ENCODE data around the gene TTPAL. TPM values are rescaled to one million over a fixed set of nuclear protein-coding genes. Genes with fewer than 3 reads are reported as not detected.

The TTPAL gene
- 4.5 and 4.8 TPM in 2 replicates for total RNA-seq

GRCh38 chr20:44475694-44476560 is at the start of gene TTPAL:
TTPAL (plus strand) TSS chr20:44475874; CDS start chr20:44480000, 4,126 bp downstream.

GRCh38 chr20:44521484-44522481 is 46.1 kb downstream of the TTPAL start, which contains the start of gene SERINC3:
SERINC3 (minus strand) TSS chr20:44522070; CDS start chr20:44521951, 119 bp downstream.

Other genes starting within 250 kb of the TTPAL start
- not detected in 2 replicates for gene GDAP1L1, start 228.6 kb upstream of the TTPAL start, total RNA-seq
- 4.8 and 5.3 TPM in 2 replicates for gene FITM2, start 164.7 kb upstream of the TTPAL start, total RNA-seq
- not detected in 2 replicates for gene R3HDML, start 138.8 kb upstream of the TTPAL start, total RNA-seq
- not detected in 2 replicates for gene HNF4A, start 120.2 kb upstream of the TTPAL start, total RNA-seq
- 64.0 and 65.3 TPM in 2 replicates for gene SERINC3, start 46.2 kb downstream of the TTPAL start, total RNA-seq
- gene PKIG, start 106.7 kb downstream of the TTPAL start, total RNA-seq = 174 and 179 TPM in 2 replicates
- gene ADA, start 175.8 kb downstream of the TTPAL start, total RNA-seq = 16.1 TPM in 2 replicates
- gene CCN5, start 239.5 kb downstream of the TTPAL start, total RNA-seq = not detected in 2 replicates